ENCODE results near the gene PARVB. TPM values are rescaled to one million over a fixed set of nuclear protein-coding genes. Genes with fewer than 3 reads are reported as not detected.

The PARVB gene
- total and polyA plus RNA-seq, 2 of the 8 experiments (the other 6 are each of a cell fraction or from before 2014, with no cell fraction given): 14.5 to 18.6 TPM

GRCh38 chr22:44171561-44171960 lies 147.5 kb downstream of the PARVB start (continued):
- TF ChIP-seq KDM1A (IDR thresholded peaks at IDR 0.05; ENCODE audit: borderline replicate concordance, low read length) (no peak), SP2 (IDR thresholded peaks at IDR 0.05; ENCODE audit: low read length) (no peak), CBX5 (IDR thresholded peaks at IDR 0.05; ENCODE audit: low read depth, low read length) (no peak), TAF7 (optimal IDR thresholded peaks at IDR 0.05; ENCODE audit: borderline replicate concordance, low read depth, low read length) (no peak), PHF8 (conservative IDR thresholded peaks at IDR 0.05; ENCODE audit: low read depth, low read length) (no peak), SP4 (IDR thresholded peaks at IDR 0.05; ENCODE audit: low read length) (no peak)
